ENCODE results near the gene ADAMTS3.
"Not testable (repeated sequence)": the region's sequence is repeated elsewhere in the genome, so short reads cannot be mapped to it uniquely, and the experiment has no call there.

The ADAMTS3 gene

GRCh38 chr4:72552447-72552846, 16.6 kb downstream of the ADAMTS3 start:
- DNase-seq = no peak

DNA sequence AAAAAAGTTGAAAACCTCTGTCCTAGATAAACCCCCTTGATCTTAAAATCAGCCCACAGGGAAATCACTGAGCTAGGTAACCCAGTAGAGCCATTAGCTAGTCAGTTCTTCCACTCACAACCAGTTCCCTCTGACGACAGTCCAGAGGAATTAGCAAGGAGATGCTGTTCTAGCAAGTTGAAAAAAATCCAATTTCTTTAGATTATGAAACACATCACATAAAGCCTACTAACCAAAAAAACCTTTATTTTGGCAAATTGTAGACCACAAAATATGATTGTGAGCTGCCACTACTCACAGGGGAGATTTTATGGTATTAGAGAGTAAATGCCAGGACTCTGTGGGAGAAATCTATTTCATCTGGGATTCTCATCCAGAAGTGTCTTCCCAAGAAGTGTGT, 22.6 kb downstream of the ADAMTS3 start:
- no peak for DNase-seq

DNA sequence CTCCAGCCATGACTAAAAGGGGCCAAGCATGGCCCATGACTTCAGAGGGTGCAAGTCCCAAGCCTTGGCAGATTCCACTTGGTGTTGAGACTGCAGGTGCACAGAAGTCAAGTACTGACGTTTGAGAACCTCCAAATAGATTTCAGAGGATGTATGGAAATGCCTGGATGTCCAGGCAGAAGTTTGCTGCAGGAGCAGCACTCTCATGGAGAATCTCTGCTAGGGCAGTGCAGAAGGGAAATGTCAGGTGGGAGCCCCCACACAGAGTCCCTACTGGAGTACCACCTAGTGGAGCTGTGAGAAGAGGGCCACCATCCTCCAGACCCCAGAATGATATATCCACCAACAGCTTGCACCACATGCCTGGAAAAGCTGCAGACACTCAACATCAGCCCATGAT, 28.3 kb downstream of the ADAMTS3 start:
- DNase-seq = not testable (repeated sequence)

DNA sequence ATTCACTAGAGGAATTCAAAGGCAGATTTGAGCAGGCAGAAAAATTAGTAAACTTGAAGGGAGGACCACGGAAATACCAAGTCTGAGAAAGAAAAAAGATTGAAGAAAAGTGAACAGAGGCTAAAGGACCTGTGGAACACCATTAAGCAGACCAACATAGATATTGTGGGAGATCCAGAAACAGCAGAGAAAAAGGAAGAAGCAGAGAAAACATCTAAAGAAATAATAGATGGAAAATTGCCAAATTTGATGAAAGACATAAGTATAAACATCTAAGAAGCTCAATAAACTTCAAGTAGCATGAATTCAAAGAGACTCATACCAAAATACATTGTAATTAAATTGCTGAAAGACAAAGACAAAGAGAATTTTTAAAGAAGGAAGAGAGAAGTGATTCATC, 31.0 kb downstream of the ADAMTS3 start:
- DNase-seq = no peak

DNA sequence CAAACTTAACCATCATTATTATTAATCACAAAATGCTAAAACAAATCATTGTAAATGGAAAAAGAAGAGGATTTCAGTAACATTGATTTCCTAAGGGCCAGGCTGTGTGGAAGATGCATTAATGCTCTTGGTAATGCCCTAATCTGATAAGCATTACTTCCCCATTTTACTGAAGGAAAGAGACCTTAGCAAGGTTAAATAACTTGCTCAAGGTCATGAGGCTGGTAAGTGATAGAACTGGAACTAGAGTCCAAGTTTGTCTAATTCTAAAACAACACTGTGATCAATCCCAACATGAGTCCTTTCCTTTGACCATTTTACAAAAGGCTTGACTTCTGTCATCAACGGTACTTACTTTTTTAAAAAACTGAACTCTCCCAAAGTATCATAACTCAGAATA, 32.6 kb downstream of the ADAMTS3 start:
- no peak for DNase-seq

- DNase-seq = no peak
These were observed 37.2 kb downstream of the ADAMTS3 start for GRCh38 chr4:72531768-72532290.

DNA sequence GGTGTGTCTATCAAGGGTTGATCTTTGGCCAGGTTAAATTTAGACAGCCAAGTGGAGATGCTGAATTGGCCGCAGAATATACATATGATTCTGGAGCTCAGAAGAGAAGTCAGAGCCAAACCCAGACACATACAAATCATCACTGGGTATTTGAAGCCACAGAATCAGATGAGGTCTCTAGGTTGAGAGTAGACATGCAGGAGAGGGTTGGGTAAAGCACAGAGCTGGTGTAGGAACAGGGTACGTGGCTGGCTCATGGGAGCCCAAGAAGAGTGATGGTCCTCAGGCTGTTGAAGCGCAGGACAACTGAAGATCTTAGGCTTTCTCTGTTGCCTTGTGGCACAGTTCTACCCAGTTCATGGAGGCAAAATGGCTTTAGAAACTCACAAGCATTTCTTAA, 37.7 kb downstream of the ADAMTS3 start:
- no peak for DNase-seq

DNA sequence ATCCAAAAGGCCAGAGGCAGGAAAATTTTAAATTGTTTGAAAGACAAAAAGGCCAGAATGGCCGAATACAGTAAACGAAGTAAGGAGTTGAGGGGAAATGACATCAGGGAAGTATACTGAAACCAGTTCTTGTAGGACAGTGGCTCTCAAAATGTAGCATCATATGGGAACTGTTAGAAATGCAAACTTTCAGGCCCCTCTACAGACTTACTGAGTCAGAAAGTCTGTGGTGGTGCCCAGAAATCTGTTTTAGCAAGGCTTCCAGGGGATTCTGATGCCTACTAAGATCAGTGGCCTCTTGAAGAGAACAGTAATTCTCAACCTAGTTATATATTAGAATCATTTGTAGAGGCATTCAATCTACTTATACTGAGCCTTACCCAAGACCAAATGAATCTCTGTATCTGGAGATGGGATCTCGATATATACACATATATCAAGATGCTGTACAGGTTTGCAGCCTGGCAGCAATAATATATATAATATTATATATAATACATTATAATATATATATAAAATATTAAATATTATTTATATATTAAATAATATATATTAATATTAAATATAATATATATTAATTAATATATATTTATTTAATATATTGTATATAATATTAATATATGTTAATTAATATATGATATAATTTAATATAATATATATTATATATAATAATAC, 39.7 kb downstream of the ADAMTS3 start:
- no peak for DNase-seq

DNA sequence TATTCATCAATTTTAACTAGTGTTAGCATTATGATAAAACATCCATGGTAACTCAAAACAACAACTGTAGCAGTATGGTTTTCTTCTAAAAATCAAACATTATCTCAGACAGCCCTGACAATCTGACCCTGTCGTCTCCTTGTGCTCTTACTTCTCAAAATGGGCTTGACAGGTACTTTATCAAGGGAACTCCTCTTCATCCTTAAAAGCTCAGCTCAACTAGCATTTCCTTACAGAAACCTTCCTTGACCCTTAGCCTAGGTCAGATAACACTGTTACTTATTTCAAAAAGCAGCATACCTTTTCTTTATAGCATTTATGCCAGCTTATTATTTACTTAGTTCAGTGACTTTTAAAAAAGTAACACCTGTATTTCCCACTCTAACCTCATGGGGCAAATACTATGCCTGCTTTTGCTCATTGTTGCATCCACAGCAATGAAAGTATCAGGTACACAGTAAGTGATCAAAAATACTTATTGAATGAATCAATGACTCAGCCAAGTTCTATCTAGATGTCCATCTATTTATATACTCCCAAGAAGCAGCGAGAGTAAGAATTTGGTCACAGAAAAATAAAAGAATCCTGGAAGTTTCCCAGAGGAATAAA, 41.9 kb downstream of the ADAMTS3 start:
- no peak for DNase-seq

- DNase-seq = no peak
These were observed 43.1 kb downstream of the ADAMTS3 start for GRCh38 chr4:72525938-72526337.

GRCh38 chr4:72522440-72522839, 46.6 kb downstream of the ADAMTS3 start:
- DNase-seq = no peak

DNA sequence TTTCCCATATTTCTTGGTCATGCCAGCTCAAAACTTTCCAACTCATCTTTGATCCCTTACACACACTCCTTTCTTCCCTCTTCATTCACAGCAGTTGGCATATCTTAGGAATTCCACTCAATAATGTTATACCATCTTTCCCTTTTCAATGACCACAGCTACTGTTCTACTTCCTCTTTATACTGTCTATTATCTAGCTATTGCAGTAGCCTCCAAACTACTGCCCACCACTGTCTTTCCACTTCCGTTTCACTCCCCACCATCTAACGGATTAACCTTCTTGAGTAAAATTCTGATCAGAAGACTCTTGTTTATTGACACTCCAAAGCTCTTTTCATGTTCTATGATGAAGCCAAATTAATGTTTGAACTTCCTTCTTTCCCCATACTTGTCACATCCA, 55.8 kb downstream of the ADAMTS3 start:
- DNase-seq = no peak

GRCh38 chr4:72507860-72508419, 61.1 kb downstream of the ADAMTS3 start:
- DNase-seq = no peak

- DNase-seq = no peak
These were observed 61.9 kb downstream of the ADAMTS3 start for GRCh38 chr4:72507167-72507566.

GRCh38 chr4:72505314-72505744, 63.7 kb downstream of the ADAMTS3 start:
- DNase-seq = no peak

DNA sequence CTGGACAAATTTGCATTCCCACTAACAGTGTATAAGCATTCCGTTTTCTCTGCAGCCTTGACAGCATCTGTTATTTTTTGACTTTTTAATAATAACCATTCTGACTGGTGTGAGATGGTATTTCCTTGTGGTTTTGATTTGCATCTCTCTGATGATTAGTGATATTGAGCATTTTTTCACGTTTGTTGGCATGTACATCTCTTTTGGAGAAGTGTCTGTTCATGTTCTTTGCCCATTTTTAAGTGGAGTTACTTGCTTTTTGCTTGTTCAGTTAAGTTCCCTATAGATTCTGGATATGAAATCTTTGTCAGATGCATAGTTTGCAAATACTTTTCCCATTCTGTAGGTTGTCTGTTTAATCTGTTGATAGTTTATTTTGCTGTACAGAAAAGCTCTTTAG, 68.8 kb downstream of the ADAMTS3 start:
- no peak for DNase-seq

- DNase-seq = no peak
These were observed 72.9 kb downstream of the ADAMTS3 start for GRCh38 chr4:72496119-72496518.

DNA sequence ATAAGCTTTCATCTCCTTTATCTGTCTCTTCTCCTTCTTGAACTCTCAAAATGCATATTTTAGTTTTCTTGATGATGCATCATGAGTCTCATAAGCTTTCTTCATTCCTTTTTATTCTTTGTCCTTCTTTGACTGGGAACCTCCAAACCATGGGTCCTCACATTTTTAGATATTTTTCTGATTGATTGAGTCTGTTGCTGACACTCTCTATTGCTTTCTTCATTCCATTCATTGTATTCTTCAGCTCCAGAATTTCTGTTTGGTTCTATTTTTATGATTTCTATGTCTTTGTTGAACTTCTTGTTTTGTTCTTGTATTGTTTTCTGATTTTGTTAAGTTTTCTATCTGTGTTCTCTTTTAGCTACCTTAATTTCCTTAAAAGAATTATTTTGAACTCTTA, 74.9 kb downstream of the ADAMTS3 start:
- DNase-seq = no peak

GRCh38 chr4:72489267-72489666, 79.8 kb downstream of the ADAMTS3 start:
- no peak for DNase-seq

- no peak for DNase-seq
These were observed 82.0 kb downstream of the ADAMTS3 start for GRCh38 chr4:72486991-72487390.

GRCh38 chr4:72484981-72485380, 84.0 kb downstream of the ADAMTS3 start:
- no peak for DNase-seq

DNA sequence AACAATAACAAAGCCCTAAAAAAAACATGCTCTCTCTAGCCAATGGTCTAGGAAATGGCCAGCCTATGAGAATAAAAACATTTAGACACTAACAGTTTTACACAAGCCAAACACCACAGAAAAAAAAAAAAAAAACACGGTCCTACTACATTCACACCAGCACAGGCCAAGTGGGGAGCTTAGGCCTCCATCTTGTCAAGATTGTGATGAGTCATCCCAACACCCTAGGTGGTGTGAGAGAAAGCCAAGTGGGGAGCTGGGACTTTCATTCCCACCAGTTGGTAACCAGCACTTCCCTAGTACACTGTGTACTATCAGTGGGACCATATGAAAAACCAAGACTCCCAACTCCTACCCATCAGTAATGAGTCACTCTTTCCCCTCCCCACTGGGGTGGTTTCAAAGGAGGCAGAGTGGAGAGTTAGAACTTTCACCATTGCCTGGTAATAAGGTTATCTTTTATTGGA, 95.6 kb downstream of the ADAMTS3 start:
- no peak for DNase-seq

GRCh38 chr4:72471816-72472215, 97.2 kb downstream of the ADAMTS3 start:
- DNase-seq = no peak

- no peak for DNase-seq
These were observed 100.0 kb downstream of the ADAMTS3 start for GRCh38 chr4:72468904-72469502.

Data from stimulated activated CD8-positive, alpha-beta memory T cell treated with anti-CD3 and anti-CD28 coated beads, Interleukin-4, amount 100 ng/mL, for 48 hours (primary cell).